RWPE1 (cell line): ENCODE results near the gene ZNF668.

Source experiments
- CTCF ChIA-PET: fragments of 350-600 bp; sonication (Branson Sonifier 250); formaldehyde crosslinking; extraction: SDS; loops from one replicate; lab custom pipeline; 2021; lab: Yijun Ruan, JAX
- POLR2A ChIA-PET: fragments of 400-600 bp; formaldehyde crosslinking; extraction: SDS; loops from one replicate; lab custom pipeline; 2020; ENCODE audit warnings: antibody characterized with exemption; ENCODE audit not compliant: low non-redundant PET; lab: Yijun Ruan, JAX
- DNase-seq: peaks from one replicate; pipeline ENCODE4 v3.0.0; 2012; ENCODE audit warnings: low spot score
- H3K27ac ChIP-seq: fragments of 450-650 bp; 2 replicates; pipeline ENCODE4 v1.5.1; 2017
- CTCF ChIP-seq: fragments of 450-650 bp; conservative IDR thresholded peaks from 2 replicates; pipeline ENCODE4 v1.5.1; 2017; ENCODE audit warnings: low read depth, mild to moderate bottlenecking

The ZNF668 gene

DNA sequence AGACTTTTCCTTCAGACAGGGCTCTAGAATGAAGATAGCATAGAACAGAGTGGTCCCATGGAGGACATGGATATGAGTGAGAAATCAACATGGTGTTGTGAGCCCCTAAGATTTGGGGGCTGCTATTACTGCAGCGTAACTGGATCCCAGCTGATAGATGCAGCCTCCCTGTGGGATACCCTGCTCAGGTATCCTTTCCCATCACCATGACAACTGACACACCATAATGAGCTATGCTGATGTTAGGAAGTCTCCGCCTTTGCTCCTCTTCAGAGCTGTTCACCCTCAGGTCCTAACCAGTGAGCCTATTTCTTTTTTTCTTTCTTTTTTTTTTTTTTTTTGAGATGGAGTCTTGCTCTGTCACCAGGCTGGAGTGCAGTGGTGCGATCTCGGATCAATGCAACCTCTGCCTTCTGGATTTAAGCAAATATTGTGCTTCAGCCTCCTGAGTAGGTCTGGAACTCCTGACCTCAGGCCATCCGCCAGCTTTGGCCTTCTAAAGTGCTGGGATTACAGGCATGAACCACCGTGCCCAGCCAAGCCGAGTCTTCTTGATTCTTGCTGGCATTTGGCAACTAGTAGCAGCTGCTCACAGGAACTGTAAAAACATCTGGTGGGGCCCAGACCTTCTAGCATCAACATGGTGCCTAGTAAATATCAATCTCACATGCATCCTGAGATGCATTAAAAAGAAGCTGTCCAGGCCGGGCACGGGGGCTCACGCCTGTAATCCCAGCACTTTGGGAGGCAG lies 23.6 kb downstream of the ZNF668 start:
- CTCF ChIA-PET = interaction anchor here (0.6 to 0.7 kb wide), 2 partner anchors 16 to 118 kb away, joined by 3 to 8 read pairs; no protein-coding TSS in a partner anchor
- peak overlapping the region; percentile 92 for H3K27ac ChIP-seq
- TF ChIP-seq CTCF = no peak
- POLR2A ChIA-PET = no interaction called here
- no peak for DNase-seq

- no peak overlapping the region for H3K27ac ChIP-seq
- CTCF ChIA-PET = interaction anchor here (0.6 kb wide), 1 partner anchor 11 kb away, joined by 5 read pairs; the partner anchor contains the start of gene STX4
- TF ChIP-seq CTCF = no peak
- POLR2A ChIA-PET = no interaction called here
- DNase-seq = no peak
Measured at GRCh38 chr16:31043898-31044481, 30.1 kb downstream of the ZNF668 start.

DNA sequence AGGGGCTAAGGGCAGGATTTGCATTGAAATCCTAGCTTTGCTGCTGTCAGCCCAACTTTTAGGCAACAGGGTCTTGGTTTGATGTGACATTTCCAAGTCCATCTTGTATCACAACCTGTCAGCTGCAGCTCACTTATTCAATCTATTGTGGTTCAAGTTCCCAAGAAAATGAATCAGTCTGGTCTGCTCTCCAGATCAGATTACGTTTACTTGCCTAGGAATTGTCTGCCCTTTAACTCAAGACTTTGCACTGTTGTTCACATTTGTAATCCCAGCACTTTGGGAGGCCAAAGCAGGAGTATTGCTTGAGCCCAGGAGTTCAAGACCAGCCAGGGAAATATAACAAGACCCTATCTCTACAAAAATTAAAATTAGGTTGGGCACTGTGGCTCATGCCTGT lies 30.7 kb downstream of the ZNF668 start:
- ChIA-PET CTCF (no interaction called here), POLR2A (no interaction called here)
- DNase-seq = no peak
- no peak overlapping the region for H3K27ac ChIP-seq
- no peak for TF ChIP-seq CTCF

GRCh38 chr16:31042866-31043265 lies 31.2 kb downstream of the ZNF668 start:
- peak overlapping the region; percentile 8 for H3K27ac ChIP-seq
- TF ChIP-seq CTCF = no peak
- DNase-seq = no peak
- POLR2A ChIA-PET = no interaction called here
- CTCF ChIA-PET = no interaction called here

- H3K27ac ChIP-seq = peak overlapping the region; percentile 20
- no peak for DNase-seq
- ChIA-PET CTCF (no interaction called here), POLR2A (no interaction called here)
- TF ChIP-seq CTCF = no peak
Measured at GRCh38 chr16:31038993-31039392, 35.0 kb downstream of the ZNF668 start.

DNA sequence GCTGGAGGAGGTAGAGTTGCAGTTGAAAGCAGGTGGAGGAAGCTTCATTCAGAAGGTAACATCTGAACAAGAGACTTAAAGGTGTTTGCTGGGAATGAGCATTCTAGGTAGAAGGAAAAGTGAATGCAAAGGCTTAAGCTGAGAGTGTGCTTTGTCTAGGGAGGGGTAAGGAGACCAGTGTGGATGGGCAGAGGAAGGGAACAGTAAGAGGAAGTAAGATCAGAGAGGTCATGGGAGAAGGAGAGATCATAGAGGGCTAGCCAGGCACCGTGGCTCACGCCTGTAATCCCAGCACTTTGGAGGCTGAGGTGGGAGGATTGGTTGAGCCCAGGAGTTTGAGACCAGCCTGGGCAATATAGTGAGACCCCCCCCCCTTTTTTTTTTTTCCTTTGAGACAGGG lies 37.3 kb downstream of the ZNF668 start:
- CTCF ChIA-PET = no interaction called here
- H3K27ac ChIP-seq = no peak overlapping the region
- POLR2A ChIA-PET = no interaction called here
- no peak for DNase-seq
- no peak for TF ChIP-seq CTCF
